Ovary (tissue), 3 donors: ENCODE data around the gene LARP4B.

Experiments
- CTCF ChIP-seq, 3 donors: fragments of 450-650 bp in 2 of 3; fragments of 200-600 bp in 1 of 3; IDR thresholded peaks; one replicate each; pipeline versions ENCODE4 v1.5.1 to v1.8.0; 2016 to 2022; ENCODE audit warnings: antibody characterized with exemption in 3 of 3, mild to moderate bottlenecking in 1 of 3
- EP300 ChIP-seq: sonication (generic); formaldehyde crosslinking; IDR thresholded peaks from one replicate; pipeline ENCODE4 v1.6.1; 2017; ENCODE audit warnings: antibody characterized with exemption
- POLR2A ChIP-seq: fragments of 450-650 bp; IDR thresholded peaks from one replicate; pipeline ENCODE4 v1.6.1; 2017; ENCODE audit warnings: antibody characterized with exemption, mild to moderate bottlenecking, moderate library complexity
- donor health status: DM: no; HTN: no; CAD: no.

GRCh38 chr10:771647-772046, 159.9 kb downstream of the LARP4B start:
- TF ChIP-seq CTCF (IDR thresholded peaks at IDR 0.05) = no peak
- no peak for TF ChIP-seq POLR2A
- no peak for TF ChIP-seq EP300
